Left lung (tissue), 10 donors: ENCODE measurements around the gene LAMA2. TPM values are rescaled to one million over a fixed set of nuclear protein-coding genes. Genes with fewer than 3 reads are reported as not detected.

ENCODE experiments used
- ATAC-seq: fragments of 200-7000 bp; cut with Tn5 transposase; one replicate; pipeline ENCODE4 v1.9.1; 2020; ENCODE audit warnings: moderate library complexity
- DNase-seq, 4 donors: peaks; one replicate each; pipeline ENCODE4 v3.0.0-alpha.2; 2013 to 2020
- H3K27ac ChIP-seq, 2 donors: fragments of 200-600 bp; sonication (generic) in 1 of 2; one replicate each; pipeline versions ENCODE4 v1.5.0 to v1.8.0; 2020 to 2021
- H3K27me3 ChIP-seq, 2 donors: fragments of 200-600 bp; sonication (generic) in 1 of 2; one replicate each; pipeline versions ENCODE4 v1.5.0 to v1.8.0; 2020 to 2021
- H3K36me3 ChIP-seq, 2 donors: fragments of 200-600 bp; sonication (generic) in 1 of 2; one replicate each; pipeline versions ENCODE4 v1.5.0 to v1.8.0; 2020 to 2021
- H3K4me1 ChIP-seq, 2 donors: fragments of 200-600 bp; one replicate each; pipeline ENCODE4 v1.8.0; 2021
- H3K4me3 ChIP-seq, 2 donors: fragments of 200-600 bp; sonication (generic) in 1 of 2; one replicate each; pipeline versions ENCODE4 v1.5.0 to v1.8.0; 2020 to 2021; ENCODE audit warnings: mild to moderate bottlenecking in 1 of 2
- H3K9me3 ChIP-seq, 2 donors: fragments of 200-600 bp; sonication (generic) in 1 of 2; one replicate each; pipeline versions ENCODE4 v1.5.0 to v1.8.0; 2020 to 2021
- CTCF ChIP-seq, 2 donors: fragments of 200-600 bp; sonication (generic) in 1 of 2; IDR thresholded peaks; one replicate each; pipeline versions ENCODE4 v1.5.0 to v1.8.0; 2021; ENCODE audit warnings: antibody characterized with exemption in 2 of 2
- intact Hi-C, 2 donors: fragments of 100-400 bp; cut with DNase I; formaldehyde crosslinking; loops; one replicate each; pipeline versions ENCODE4 v1.11.2 to v1.14.2; 2022
- polyA plus RNA-seq, 6 donors: library from polyadenylated mRNA; unstranded; fragments of 120-200 nt; gene quantifications; one replicate each; pipeline ENCODE4 v1.2.1, GENCODE V29; 2013; ENCODE audit not compliant: insufficient read length in 6 of 6
- total RNA-seq, 2 donors: library from RNA; stranded (reverse); fragmentation: NEBNext Ultra II Directional; extraction: Animal tissue kit (Norgen Biotek cat#: 25700); gene quantifications; one replicate each; pipeline ENCODE4 v1.2.1, GENCODE V29; 2021
- donor health status: DM: no; HTN: yes; CAD: no.
- donor health status: DM: no; HTN: no; CAD: no.

The LAMA2 gene
- total and polyA plus RNA-seq, 8 donors = 32.7 to 91.7 (median 64.7) TPM

DNA sequence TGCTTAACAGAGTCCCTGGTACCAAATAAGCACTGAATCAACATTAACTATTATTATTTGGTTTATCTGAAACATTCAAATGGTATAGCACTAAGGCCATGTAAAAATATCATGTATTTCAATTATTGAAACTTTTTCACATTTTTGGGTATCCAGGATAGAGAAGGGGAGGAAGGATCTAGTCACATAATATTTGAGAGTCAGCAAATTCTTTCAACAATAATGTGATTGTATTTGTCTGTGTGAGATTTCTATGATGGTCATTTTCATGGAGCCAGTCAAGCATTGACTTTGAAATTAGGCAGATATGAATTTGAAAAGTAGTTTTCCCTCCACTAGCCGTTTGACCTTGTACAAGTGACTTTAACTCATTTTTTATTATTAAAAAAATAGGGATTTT, 67.9 kb downstream of the LAMA2 start:
- H3K36me3 ChIP-seq = no peaks in the 10 kb centered on the region
- intact Hi-C loops = no loop called here
- no peak overlapping the region for H3K4me3 ChIP-seq
- TF ChIP-seq CTCF (IDR thresholded peaks at IDR 0.05) = no peak
- H3K9me3 ChIP-seq = no peaks in the 10 kb centered on the region
- DNase-seq = no peak
- ATAC-seq = no peak
- H3K4me1 ChIP-seq = no peaks in the 10 kb centered on the region
- H3K27me3 ChIP-seq = no peaks in the 10 kb centered on the region
- no peak overlapping the region for H3K27ac ChIP-seq

DNA sequence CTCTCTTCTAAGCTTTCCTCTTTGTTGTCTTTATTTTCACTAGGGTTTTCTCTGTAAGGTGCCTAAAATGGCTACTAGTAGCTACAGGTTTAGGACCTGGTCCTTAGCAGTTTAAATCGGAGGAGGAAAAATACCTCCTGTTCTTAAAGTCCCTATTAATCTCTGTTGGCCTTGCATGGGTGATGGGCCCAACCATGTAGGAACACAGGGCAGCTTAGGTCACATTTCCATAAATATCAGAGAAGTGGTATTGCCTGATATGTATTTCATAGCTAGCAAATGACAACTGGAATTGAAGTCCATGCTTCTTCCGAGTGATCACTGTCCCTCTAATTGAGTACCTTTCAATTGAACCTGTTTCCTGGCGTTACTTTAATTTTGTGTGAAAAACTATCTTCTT, 70.0 kb downstream of the LAMA2 start:
- intact Hi-C loops = no loop called here
- Histone ChIP-seq H3K4me3 (no peak overlapping the region), H3K27me3 (no peaks in the 10 kb centered on the region), H3K27ac (no peak overlapping the region), H3K9me3 (no peaks in the 10 kb centered on the region), H3K4me1 (no peaks in the 10 kb centered on the region), H3K36me3 (no peaks in the 10 kb centered on the region)
- no peak for TF ChIP-seq CTCF (IDR thresholded peaks at IDR 0.05)
- DNase-seq (no peak), ATAC-seq (no peak)

- no peaks in the 10 kb centered on the region for H3K9me3 ChIP-seq
- no peaks in the 10 kb centered on the region for H3K4me1 ChIP-seq
- H3K4me3 ChIP-seq = no peak overlapping the region
- H3K36me3 ChIP-seq = no peaks in the 10 kb centered on the region
- intact Hi-C loops = no loop called here
- TF ChIP-seq CTCF (IDR thresholded peaks at IDR 0.05) = no peak
- H3K27me3 ChIP-seq = no peaks in the 10 kb centered on the region
- ATAC-seq (no peak), DNase-seq (no peak)
- H3K27ac ChIP-seq = no peak overlapping the region
Measured at GRCh38 chr6:128954308-128955043, 71.5 kb downstream of the LAMA2 start.

DNA sequence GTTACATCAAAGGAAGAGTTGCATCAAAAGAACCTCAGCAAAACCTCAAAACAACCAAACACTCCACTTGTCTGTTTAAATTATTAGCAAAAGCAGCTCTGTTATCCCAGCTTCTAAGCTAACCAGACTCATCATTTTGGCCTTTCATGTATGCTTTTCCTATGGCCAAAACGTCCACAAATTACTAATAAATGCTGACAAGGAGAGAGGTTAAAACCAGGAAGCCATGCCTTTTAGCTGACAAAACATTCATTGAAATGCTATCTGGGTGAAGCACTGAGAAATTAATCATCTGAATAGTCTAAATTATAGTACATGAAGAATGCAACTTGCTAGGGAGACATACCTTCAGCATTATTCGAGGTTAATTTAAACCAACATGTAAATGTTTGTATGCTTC, 80.6 kb downstream of the LAMA2 start:
- intact Hi-C loops = no loop called here
- DNase-seq (no peak), ATAC-seq (no peak)
- H3K36me3 ChIP-seq = no peaks in the 10 kb centered on the region
- no peaks in the 10 kb centered on the region for H3K27me3 ChIP-seq
- no peaks in the 10 kb centered on the region for H3K4me1 ChIP-seq
- no peak overlapping the region for H3K27ac ChIP-seq
- no peaks in the 10 kb centered on the region for H3K9me3 ChIP-seq
- TF ChIP-seq CTCF (IDR thresholded peaks at IDR 0.05) = no peak
- no peak overlapping the region for H3K4me3 ChIP-seq

DNA sequence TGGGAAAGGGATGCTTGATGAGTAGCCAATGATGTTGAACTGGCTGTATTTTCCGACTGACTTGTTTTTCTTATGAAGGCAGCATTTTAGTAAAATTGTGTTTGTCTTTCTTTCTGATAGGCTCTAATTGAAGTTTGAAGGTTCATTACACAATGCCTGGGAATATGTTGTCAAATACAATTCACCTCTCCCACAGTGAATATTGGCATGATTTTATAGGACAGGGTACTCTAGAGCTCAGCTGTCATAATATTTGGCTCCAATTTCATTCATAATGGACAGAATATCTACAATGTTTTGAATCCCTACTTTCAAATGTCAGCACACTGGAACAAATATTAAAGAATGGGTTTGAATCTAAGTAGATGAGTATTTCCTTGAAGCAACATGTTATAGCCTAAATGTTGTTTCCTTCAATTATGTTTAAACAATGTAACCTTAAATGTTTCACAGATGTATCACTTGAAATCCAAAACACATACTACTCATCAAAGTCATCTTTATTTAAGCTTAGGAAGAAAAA, 81.4 kb downstream of the LAMA2 start:
- intact Hi-C loops = no loop called here
- no peak for DNase-seq
- Histone ChIP-seq H3K9me3 (no peaks in the 10 kb centered on the region), H3K27me3 (no peaks in the 10 kb centered on the region), H3K4me3 (no peak overlapping the region), H3K4me1 (no peaks in the 10 kb centered on the region), H3K27ac (no peak overlapping the region), H3K36me3 (no peaks in the 10 kb centered on the region)
- no peak for TF ChIP-seq CTCF (IDR thresholded peaks at IDR 0.05)
- no peak for ATAC-seq
